MG63 (cell line): Measurements from ENCODE around the gene TEX10. TPM values are rescaled to one million over a fixed set of nuclear protein-coding genes. Genes with fewer than 3 reads are reported as not detected.
"Not testable (repeated sequence)": the region's sequence is repeated elsewhere in the genome, so short reads cannot be mapped to it uniquely, and the experiment has no call there.

Experiments used
- DNase-seq: peaks from one replicate; pipeline ENCODE4 v3.0.0-alpha.2; 2020
- H3K27me3 ChIP-seq: fragments of 250-450 bp; sonication (Bioruptor Pico); 2 replicates; pipeline ENCODE4 v1.5.1; 2020; ENCODE audit warnings: mild to moderate bottlenecking, moderate library complexity
- H3K36me3 ChIP-seq: fragments of 250-450 bp; sonication (Bioruptor Pico); 2 replicates; pipeline ENCODE4 v1.5.1; 2020; ENCODE audit warnings: mild to moderate bottlenecking, moderate library complexity
- H3K4me3 ChIP-seq: fragments of 250-450 bp; sonication (Bioruptor Pico); 2 replicates; pipeline ENCODE4 v1.5.1; 2020; ENCODE audit warnings: mild to moderate bottlenecking, moderate library complexity
- H3K9me3 ChIP-seq: fragments of 250-450 bp; sonication (Bioruptor Pico); 2 replicates; pipeline ENCODE4 v1.5.1; 2020; ENCODE audit warnings: mild to moderate bottlenecking, moderate library complexity
- total RNA-seq: library from RNA; depleted of rRNA; stranded (reverse); fragments of >200 nt; shearing (Covaris generic); gene quantifications from 2 replicates; pipeline ENCODE4 v1.2.3, GENCODE V29; 2014; ENCODE audit warnings: low replicate concordance

Gene TEX10
- total RNA-seq, 1 experiment from 2014 or later = 56.2 TPM

- Histone ChIP-seq H3K4me3 (no peak overlapping the region), H3K36me3 (no peaks in the 10 kb centered on the region), H3K27me3 (no peaks in the 10 kb centered on the region), H3K9me3 (no peaks in the 10 kb centered on the region; the same call in 1 of the 2 replicates)
- DNase-seq = no peak
Measured at GRCh38 chr9:100355561-100355960, 2.8 kb upstream of the TEX10 start.

- H3K27me3 ChIP-seq = no peaks in the 10 kb centered on the region
- H3K9me3 ChIP-seq = no peaks in the 10 kb centered on the region; the same call in 1 of the 2 replicates
- no peak overlapping the region for H3K4me3 ChIP-seq
- no peak for DNase-seq
- peaks cover 3% of the 10 kb centered on the region; the same call in 1 of the 2 replicates for H3K36me3 ChIP-seq
Measured at GRCh38 chr9:100354121-100354800, 1.5 kb upstream of the TEX10 start.

GRCh38 chr9:100352201-100352726 lies 478 bp downstream of the TEX10 start:
- Histone ChIP-seq H3K9me3 (no peaks in the 10 kb centered on the region; the same call in 1 of the 2 replicates), H3K36me3 (peaks cover 8% of the 10 kb centered on the region), H3K4me3 (peak overlapping the region; percentile 94), H3K27me3 (no peaks in the 10 kb centered on the region)
- DNase-seq = peak; percentile 52

DNA sequence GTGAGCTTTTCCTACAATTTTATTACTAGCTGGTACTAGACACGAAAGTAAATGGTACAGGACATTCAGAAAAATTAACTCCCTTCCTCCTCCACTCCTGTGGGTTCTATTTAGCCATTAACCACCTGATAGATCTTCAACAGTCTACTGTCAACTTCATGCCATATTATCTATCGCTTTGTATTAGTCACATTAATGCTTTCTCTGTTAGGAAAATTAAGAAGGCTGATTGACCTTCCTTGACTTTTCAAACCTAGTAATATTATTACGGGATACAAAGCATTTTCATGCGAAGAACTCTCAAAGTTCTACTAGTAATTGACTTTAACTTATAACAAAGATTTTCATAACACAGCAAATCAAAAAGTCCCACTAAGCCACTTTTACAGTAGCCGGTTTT lies 1.2 kb downstream of the TEX10 start:
- DNase-seq = no peak
- Histone ChIP-seq H3K4me3 (peak overlapping the region; percentile 94), H3K9me3 (no peaks in the 10 kb centered on the region; the same call in 1 of the 2 replicates), H3K27me3 (no peaks in the 10 kb centered on the region), H3K36me3 (peaks cover 15% of the 10 kb centered on the region)

DNA sequence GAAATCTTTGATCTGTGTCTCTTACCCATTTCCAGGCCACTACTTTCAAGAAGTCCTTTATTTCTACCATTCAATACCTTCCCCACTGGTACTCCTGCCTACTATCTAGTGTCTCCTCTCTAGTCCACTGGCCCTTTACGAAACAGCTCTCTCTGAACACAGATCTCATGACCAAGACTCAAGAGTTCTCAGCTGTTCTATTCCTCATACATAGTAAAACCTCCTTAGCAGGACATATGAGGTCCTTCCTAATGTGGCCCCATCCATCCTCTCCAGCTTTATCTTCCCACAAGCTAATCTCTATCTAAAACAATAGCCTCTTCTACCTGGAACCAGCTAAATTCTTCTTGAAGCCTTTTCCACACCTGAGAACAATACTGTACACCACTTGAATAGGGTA lies 2.6 kb downstream of the TEX10 start:
- peaks cover 29% of the 10 kb centered on the region for H3K36me3 ChIP-seq
- peak overlapping the region; percentile 94 for H3K4me3 ChIP-seq
- no peak for DNase-seq
- H3K9me3 ChIP-seq = no peaks in the 10 kb centered on the region; the same call in 1 of the 2 replicates
- no peaks in the 10 kb centered on the region for H3K27me3 ChIP-seq

GRCh38 chr9:100346836-100347235 lies 5.9 kb downstream of the TEX10 start:
- Histone ChIP-seq H3K9me3 (no peaks in the 10 kb centered on the region), H3K36me3 (peaks cover 44% of the 10 kb centered on the region), H3K4me3 (no peak overlapping the region), H3K27me3 (no peaks in the 10 kb centered on the region)
- no peak for DNase-seq

GRCh38 chr9:100341889-100342288 lies 10.9 kb downstream of the TEX10 start:
- peaks cover 58% of the 10 kb centered on the region for H3K36me3 ChIP-seq

GRCh38 chr9:100340224-100340623 lies 12.5 kb downstream of the TEX10 start:
- no peaks in the 10 kb centered on the region for H3K27me3 ChIP-seq
- peaks cover 56% of the 10 kb centered on the region for H3K36me3 ChIP-seq
- no peak overlapping the region for H3K4me3 ChIP-seq
- H3K9me3 ChIP-seq = no peaks in the 10 kb centered on the region
- DNase-seq = no peak

More at GRCh38 chr9:100341889-100342288, 10.9 kb downstream of the TEX10 start:
- no peak for DNase-seq
- H3K9me3 ChIP-seq = no peaks in the 10 kb centered on the region
- H3K4me3 ChIP-seq = no peak overlapping the region
- no peaks in the 10 kb centered on the region for H3K27me3 ChIP-seq

GRCh38 chr9:100338736-100339135 lies 14.0 kb downstream of the TEX10 start:
- not testable (repeated sequence) for H3K27me3 ChIP-seq, DNase-seq, H3K4me3 ChIP-seq, H3K9me3 ChIP-seq
- peaks cover 48% of the 10 kb centered on the region for H3K36me3 ChIP-seq

- no peaks in the 10 kb centered on the region for H3K9me3 ChIP-seq
- DNase-seq = no peak
- peaks cover 67% of the 10 kb centered on the region for H3K36me3 ChIP-seq
- no peak overlapping the region for H3K4me3 ChIP-seq
- H3K27me3 ChIP-seq = no peaks in the 10 kb centered on the region
Measured at GRCh38 chr9:100324594-100325200, 28.0 kb downstream of the TEX10 start.

DNA sequence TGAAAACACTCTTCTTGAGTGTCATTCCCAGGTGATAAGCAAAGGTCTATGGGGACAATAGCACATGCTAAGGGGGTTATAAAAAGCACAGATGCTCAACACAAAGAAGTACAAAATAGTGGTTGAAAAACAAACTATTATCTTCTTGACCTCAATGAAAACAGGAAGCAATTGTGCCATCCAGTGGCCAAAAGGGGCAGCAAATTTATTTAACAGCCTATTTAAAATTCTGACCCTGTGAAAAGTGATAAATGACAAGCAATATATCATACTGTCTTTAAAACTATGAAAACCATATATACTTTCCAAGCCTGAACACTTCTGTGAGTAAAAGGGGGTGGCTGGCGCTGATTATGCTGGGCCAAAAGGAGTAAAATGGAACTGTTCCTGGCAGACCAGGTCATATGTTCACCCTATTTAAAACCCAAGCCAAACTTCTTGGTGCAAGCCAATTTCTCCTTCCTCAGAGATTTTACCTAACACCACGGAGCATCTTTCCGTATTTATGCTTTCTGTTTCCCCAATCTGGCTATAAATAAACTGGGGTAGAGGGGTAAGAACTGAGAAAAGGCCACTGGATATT lies 29.7 kb downstream of the TEX10 start:
- Histone ChIP-seq H3K4me3 (no peak overlapping the region), H3K36me3 (peaks cover 68% of the 10 kb centered on the region), H3K27me3 (no peaks in the 10 kb centered on the region), H3K9me3 (no peaks in the 10 kb centered on the region)
- DNase-seq = peak; percentile 3

GRCh38 chr9:100317706-100318105 lies 35.0 kb downstream of the TEX10 start:
- Histone ChIP-seq H3K4me3 (no peak overlapping the region), H3K36me3 (peaks cover 85% of the 10 kb centered on the region)
- DNase-seq = no peak

DNA sequence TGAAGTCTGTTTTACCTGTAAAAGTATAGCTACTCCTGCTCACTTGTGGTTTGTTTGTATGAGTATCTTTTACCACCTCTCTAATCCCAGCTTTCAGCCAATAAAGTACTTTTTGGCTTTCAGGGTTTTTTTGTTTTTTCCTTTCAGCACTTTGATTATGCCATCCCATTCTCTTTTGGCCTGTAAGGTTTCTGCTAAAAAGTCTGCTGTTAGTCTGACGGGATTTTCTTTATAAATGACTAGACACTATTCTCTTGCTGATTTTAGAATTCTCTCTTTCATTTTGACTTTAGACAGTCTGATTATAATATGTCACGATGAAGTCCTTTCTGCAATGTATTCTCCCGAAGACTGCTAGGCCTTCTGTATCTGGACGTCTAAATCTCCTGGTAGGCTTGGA lies 37.2 kb downstream of the TEX10 start:
- no peak for DNase-seq
- Histone ChIP-seq H3K9me3 (peaks cover 18% of the 10 kb centered on the region), H3K36me3 (peaks cover 86% of the 10 kb centered on the region), H3K4me3 (no peak overlapping the region), H3K27me3 (no peaks in the 10 kb centered on the region)

More at GRCh38 chr9:100317706-100318105, 35.0 kb downstream of the TEX10 start:
- Histone ChIP-seq H3K9me3 (peaks cover 16% of the 10 kb centered on the region), H3K27me3 (no peaks in the 10 kb centered on the region)

DNA sequence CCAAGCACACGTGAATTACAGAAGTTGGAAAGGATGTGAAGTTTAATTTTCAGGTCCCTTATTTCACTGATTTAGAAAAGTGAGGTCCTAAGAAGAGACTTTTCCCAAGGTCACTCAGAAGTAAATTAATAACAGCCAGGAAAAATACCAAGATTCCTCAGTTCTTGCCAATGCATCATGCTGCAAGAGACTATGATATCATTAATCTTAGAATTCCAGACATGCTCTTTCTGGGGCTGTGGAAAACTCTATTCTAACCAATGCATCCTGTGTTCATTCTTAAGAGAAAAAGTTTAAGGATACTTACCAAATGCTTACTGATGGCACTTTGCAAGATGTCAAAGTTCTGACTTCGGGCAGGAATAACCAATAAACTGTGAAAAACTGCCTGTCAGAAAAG lies 42.8 kb downstream of the TEX10 start:
- DNase-seq = no peak
- Histone ChIP-seq H3K9me3 (peaks cover 19% of the 10 kb centered on the region), H3K36me3 (peaks cover 92% of the 10 kb centered on the region), H3K27me3 (no peaks in the 10 kb centered on the region), H3K4me3 (no peak overlapping the region)

DNA sequence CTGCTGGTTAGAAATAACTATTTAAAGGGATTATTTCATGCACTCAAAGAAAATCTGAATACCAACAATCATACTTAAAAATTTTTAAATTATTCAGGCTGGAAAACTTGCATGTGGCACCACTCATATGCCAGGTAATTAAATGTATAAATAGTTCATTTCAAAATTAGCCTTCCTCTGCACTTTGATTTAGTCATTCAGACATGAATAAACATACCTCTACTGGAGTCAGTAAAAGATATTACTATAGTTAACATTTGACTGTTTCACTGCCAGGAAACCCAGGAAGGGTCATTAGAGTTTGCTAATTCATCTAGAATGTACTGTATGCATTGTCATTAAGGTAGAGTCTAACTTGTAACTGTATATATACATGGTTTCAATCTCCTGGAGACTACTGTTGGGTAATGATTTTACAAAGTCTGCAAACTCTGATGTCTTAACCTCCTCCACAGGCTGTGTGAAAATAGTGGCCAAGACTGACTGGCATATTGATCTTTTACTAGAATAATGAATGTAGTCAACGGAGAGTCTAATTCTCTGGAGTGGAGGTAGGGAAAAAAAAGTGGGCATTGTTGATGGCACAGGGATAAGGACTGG lies 43.7 kb downstream of the TEX10 start:
- Histone ChIP-seq H3K27me3 (no peaks in the 10 kb centered on the region), H3K36me3 (peaks cover 89% of the 10 kb centered on the region), H3K4me3 (no peak overlapping the region), H3K9me3 (peaks cover 13% of the 10 kb centered on the region)
- no peak for DNase-seq

DNA sequence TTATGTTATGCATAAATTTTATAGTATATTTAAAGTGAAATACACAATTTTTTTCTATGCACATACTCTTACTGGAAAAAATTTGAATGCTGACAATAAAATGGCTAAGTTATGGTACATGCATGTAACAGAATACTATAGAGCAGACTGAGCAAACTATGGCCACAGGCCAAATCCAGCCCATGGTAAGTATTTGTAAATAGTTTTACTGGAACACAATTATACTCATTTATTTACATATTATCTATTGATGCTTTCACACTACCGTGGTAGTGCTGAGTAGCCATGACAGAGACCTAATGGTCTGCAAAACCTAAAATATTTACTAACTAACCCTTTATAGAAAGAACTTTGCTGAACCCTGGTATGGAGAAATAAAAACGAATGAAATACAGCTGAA lies 45.7 kb downstream of the TEX10 start:
- Histone ChIP-seq H3K36me3 (peaks cover 90% of the 10 kb centered on the region), H3K4me3 (no peak overlapping the region), H3K9me3 (peaks cover 8% of the 10 kb centered on the region), H3K27me3 (no peaks in the 10 kb centered on the region)
- DNase-seq = no peak

GRCh38 chr9:100306283-100306682 lies 46.5 kb downstream of the TEX10 start:
- no peak overlapping the region for H3K4me3 ChIP-seq
- no peaks in the 10 kb centered on the region for H3K27me3 ChIP-seq
- peaks cover 8% of the 10 kb centered on the region for H3K9me3 ChIP-seq
- H3K36me3 ChIP-seq = peaks cover 90% of the 10 kb centered on the region
- no peak for DNase-seq
